OCI-M2 (cell line): ENCODE measurements around the gene GRM5.
"Not testable (repeated sequence)": the region's sequence is repeated elsewhere in the genome, so short reads cannot be mapped to it uniquely, and the experiment has no call there.

ENCODE experiments used
- DNase-seq: peaks from one replicate; lab custom pipeline; 2025; ENCODE audit not compliant: unreplicated experiment; lab: John Stamatoyannopoulos, UW

The GRM5 gene

DNA sequence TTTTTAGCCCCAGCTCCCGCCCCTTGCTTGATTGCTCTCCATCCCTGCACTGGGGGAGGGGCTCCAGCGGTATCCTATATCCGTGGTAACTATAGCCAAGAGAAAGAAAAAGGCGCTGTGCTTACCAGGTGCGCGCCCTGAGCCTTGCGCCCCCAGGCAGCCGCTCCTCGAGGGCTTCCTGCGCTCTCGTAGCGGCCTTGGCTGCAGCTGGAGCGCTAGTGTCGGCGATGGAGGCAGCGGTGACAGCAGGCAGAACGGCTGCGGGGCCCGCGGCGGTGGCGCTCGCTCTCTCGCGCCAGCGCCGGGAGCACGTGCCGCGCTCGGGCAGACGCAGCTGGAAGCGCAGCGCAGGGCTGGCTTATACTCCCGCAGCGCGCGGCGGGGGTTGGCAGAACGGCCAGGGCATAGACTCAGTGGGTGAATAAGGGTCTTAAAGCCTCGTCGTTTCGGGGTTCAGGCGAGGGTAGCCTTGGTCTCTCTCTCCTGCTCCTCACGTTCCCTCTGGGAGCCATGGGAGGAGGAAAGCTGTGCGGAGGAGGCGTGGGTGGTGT is at the start of gene GRM5:
GRM5 (minus strand) TSS at position 332 of the 551 bp plus-strand sequence. CDS start 18,110 bp downstream, outside the sequence.
- DNase-seq: not testable (repeated sequence)

GRCh38 chr11:89097956-89098355 is 32.2 kb upstream of the GRM5 start:
- not testable (repeated sequence) for DNase-seq

GRCh38 chr11:89093806-89094205 is 28.0 kb upstream of the GRM5 start:
- DNase-seq: not testable (repeated sequence)

DNA sequence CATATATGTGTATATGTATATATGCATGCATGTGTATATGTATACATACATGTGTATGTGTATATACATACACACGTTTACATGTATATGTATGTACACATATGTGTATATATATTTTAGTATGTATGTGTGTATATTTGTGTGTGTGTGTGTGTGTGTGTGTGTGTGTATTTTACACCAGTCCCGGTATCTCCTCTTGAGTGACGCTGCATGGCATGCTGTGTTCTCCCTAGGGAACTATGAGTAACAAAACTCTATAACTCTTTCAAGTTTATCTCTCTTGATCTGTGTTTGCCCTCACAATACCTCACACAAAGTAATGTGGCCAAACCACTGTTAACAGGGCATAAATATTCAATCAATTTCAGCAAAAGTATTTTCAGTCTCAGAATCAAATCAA is 19.2 kb upstream of the GRM5 start:
- DNase-seq: not testable (repeated sequence)

DNA sequence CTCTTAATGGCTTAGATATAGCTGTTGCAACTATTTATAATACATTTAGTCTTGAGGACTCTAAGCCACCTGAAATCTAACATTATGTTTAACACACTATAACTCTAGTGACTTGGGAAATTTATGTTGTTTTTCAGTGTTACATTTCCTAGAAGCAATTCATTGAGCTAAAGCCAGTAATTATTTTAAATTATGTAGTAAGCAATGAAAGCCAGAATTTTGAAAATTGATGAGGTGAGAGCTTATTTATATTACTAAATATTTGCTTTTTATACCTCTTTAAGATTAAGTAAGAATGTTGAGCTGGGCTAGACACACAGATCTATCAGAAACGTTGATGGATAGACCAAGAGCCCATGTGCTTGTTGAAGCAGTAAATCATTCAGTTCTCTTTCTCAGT is 5.1 kb upstream of the GRM5 start:
- DNase-seq: not testable (repeated sequence)

GRCh38 chr11:89067264-89067663 is 1.5 kb upstream of the GRM5 start:
- no peak for DNase-seq

DNA sequence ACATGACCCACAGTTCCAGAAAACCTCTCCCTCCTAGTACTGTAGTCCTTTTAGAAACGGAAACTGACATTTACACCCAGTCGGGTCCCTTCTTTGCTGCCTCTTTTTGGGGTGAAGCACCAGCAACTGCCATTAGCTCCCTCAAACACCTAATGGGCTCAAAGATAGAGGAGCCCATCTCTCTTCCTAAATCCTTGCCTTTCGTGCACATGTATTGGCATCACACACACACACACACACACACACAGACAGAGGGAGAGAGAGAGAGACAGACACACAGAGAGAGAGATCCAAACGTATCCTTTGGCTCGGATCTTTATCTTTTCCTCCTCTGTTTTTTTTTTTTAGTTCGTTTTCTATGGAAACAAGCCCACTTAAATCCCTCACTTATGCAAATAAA is 716 bp downstream of the GRM5 start:
- DNase-seq: no peak

- DNase-seq: not testable (repeated sequence)
Observed at GRCh38 chr11:89063481-89063951, 2.3 kb downstream of the GRM5 start.

DNA sequence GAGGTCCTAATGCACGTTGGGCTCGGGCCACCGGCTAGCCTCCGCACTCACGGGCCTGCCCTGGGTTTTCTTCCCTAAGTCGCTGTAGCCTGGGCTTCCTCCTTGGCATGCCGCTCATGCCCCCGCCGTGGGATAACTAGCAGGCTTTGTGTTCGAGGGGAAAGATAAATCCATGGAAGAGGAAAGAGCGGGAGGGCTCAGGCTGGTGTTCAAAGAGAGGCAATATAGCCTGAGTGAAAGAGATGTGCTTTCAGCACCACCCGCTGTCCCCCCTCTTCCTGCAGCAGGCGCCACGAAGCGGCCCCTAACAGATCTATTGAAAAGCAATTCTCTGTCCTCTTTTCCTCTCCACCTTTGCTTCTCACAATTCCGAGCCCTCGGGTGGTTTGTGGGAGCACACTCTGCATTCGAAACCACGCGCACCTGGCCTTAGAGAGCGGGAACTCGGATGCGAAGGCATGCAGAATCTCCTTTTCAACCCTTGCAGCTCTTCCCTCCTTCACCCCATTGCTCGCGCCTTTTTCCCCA is 2.9 kb downstream of the GRM5 start:
- DNase-seq: not testable (repeated sequence)

- DNase-seq: not testable (repeated sequence)
Observed at GRCh38 chr11:89061839-89062238, 3.9 kb downstream of the GRM5 start.

DNA sequence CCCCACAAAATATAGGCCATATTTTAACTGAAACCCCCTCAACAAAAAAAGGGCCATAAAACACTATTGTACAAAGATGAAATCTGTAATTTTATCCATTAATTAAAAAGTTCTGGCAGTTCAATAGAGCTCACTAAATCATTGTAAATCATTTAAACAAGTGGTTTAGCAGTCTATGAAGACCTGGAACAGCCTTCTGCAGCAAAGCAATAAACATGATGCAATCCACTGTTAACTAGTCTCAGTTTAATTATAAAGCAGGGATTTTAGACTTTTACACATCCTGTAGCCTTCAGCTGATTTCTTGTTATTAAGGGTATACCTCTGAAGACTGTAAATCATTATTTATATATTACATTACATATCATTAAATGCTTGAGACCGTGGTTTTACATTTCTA is 8.4 kb downstream of the GRM5 start:
- DNase-seq: not testable (repeated sequence)

DNA sequence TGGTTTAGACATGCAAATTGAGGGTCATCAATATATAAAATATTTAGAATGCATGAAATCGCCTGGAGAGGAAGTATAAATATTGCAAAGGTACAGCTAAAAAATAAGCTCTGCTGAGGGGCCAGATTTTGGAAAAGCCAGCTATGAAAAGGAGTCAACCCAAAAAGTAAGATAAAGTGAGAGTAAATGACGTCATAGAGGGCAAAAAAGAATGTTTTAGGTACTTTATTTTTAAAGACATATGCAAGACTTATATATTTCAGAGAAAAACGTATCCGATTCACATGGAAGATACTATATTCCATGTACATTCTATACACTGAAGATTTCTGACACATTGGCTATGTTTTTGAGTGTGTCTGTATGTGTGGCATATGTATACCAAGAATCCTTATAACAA is 13.6 kb downstream of the GRM5 start:
- DNase-seq: no peak

DNA sequence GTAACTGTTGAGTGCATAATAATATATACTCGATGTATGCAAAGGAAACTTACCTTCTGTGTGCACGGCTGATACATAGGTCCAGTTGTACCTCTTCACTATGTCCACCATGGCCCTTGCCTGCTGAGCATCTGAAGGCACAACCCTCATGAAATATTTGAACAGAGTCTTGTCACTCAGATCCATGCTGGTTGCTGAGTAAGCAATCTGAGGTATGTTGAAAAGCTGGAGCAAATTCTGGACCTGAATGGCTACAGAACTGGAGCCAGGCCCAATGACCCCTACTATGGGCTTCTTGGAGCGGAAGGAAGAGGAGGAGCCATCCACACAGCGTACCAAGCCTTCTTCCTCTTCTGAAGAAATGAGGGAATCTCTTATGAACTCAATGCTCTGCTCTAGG is 18.6 kb downstream of the GRM5 start:
- DNase-seq: not testable (repeated sequence)

- DNase-seq: not testable (repeated sequence)
Observed at GRCh38 chr11:89043861-89044588, 21.8 kb downstream of the GRM5 start.

- DNase-seq: not testable (repeated sequence)
Observed at GRCh38 chr11:89029671-89030070, 36.1 kb downstream of the GRM5 start.

- DNase-seq: no peak
Observed at GRCh38 chr11:89021339-89021738, 44.4 kb downstream of the GRM5 start.

DNA sequence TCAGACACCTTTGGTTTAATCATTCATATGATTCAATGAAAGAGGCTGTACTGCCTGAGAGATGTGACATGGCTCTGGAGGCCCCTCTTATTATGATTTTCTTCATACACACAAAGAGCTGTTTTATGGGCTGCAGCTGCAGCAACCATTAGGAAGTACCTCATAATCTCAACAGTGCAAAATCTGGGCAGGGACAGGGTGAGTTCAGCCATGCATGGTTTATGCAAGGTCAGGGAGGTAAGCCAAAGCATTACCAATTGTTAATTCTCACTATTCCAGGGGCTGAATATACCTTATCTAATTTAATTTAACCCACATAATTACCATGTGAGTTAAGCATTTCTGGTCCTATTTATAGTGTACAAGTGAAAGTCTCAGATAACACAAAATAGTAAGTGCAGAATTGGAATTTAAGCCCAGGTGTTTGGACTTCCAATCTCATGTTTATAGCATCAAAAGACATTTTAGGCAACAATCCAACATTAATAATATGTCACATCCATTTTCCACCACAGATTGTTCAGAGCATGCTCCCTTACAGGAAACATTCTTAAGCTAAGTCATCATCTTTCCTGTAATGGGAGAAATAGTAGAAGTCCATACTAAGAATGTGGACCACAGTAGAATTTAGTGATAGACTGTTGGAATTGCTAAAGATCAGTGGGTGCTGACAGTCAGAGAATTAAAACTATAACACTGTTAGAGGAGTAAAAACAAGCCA is 45.8 kb downstream of the GRM5 start:
- not testable (repeated sequence) for DNase-seq

DNA sequence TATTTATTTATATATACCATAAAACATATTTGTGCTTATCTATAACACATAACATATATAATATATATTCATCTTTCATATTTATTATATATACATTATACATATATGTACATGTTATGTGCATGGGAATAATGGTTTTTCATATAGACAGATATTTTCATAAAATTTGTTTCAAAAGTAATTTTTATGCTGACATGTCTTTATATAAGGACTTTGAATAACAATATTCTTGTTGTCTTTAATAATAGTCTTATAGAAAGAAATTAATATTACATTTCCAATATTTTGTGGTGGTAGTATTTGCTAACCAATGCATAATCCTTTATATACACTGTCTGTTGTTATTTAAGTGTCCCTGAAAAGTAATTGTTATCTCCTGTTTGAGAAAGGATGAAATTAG is 49.6 kb downstream of the GRM5 start:
- no peak for DNase-seq

DNA sequence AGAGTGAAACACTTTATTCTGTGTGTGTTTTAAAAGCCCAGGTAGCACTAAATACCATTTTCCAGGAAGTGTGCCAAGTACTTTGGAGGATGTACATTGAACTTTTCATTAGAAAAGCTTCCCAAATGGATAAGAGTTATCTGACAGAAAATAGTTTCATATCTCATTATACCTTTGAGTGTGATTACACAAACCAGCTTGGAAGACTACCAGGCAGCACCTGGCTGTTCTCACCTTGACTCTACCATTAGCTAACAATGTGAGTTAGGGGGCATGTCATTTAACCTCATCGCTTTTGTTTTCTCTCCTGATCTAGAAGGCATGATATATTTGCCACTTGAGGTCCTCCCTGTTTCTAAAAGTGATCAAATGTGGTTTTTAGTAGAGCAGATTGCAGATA is 50.2 kb downstream of the GRM5 start:
- DNase-seq: no peak

DNA sequence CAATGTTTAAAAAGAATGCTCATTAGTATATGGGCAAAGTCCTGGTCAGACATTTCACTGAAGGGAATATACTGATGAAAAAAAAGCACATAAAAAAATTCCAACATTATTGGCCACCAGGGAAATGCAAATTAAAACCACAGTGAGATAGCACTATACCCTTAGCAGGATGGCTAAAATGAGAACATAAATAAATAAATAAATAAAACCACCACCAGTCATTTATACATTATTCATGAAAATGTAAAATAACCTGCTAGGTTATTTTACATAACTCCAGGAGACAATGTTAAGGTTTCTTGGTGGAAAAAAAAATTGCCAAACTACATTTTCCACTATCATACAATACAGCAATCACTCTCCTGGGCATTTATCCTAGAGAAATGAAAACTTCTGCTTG is 64.9 kb downstream of the GRM5 start:
- not testable (repeated sequence) for DNase-seq

DNA sequence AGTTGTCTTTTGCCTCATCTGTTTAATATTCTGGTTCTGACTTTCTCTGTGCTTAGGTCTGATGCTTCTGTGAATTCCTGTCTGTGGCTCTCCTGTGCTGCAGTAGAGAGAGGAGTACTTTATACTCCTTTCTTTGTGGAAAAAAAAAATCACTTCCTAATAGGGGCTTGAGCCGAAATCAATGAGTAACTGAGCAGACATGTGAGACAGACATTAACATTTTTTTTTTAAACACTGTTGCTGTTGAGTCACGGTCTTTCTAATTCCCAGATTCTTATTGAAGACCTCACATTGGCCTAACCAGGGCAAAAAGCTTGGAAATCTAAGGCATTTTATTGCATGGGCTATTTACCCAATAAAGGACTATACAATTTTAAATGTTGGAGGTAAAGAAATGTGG is 86.1 kb downstream of the GRM5 start:
- DNase-seq: no peak

- not testable (repeated sequence) for DNase-seq
Observed at GRCh38 chr11:88978992-88979391, 86.8 kb downstream of the GRM5 start.
